GM23248 (cell line): ENCODE measurements around the gene DPAGT1.

ENCODE experiments used
- EZH2 ChIP-seq: fragments of 200-600 bp; sonication (generic); IDR thresholded peaks from 2 replicates; pipeline ENCODE4 v1.6.1; 2018; ENCODE audit warnings: antibody characterized with exemption, mild to moderate bottlenecking; ENCODE audit not compliant: insufficient read depth, poor library complexity, severe bottlenecking
- EZH2phosphoT487 ChIP-seq: fragments of 200-600 bp; sonication (generic); IDR thresholded peaks from 2 replicates; pipeline ENCODE4 v1.6.1; 2018; ENCODE audit warnings: antibody characterized with exemption, moderate library complexity, mild to moderate bottlenecking, low read depth; ENCODE audit not compliant: insufficient read depth

GRCh38 chr11:119089319-119089718 lies 12.3 kb downstream of the DPAGT1 start:
- TF ChIP-seq EZH2 (no peak), EZH2phosphoT487 (no peak)
